ENCODE results near the gene PACSIN1.

- TF ChIP-seq CTCF (IDR thresholded peaks at IDR 0.05; ENCODE audit: poor library complexity, severe bottlenecking) (no peak), TAF1 (IDR thresholded peaks at IDR 0.05; ENCODE audit: low read depth) (no peak), EZH2 (IDR thresholded peaks at IDR 0.05; ENCODE audit: borderline replicate concordance, insufficient read depth, low read length, poor library complexity, severe bottlenecking) (no peak), EP300 (conservative IDR thresholded peaks at IDR 0.05; ENCODE audit: poor library complexity, severe bottlenecking) (no peak), REST (IDR thresholded peaks at IDR 0.05; ENCODE audit: borderline replicate concordance) (no peak), RAD21 (conservative IDR thresholded peaks at IDR 0.05) (no peak), POLR2AphosphoS5 (IDR thresholded peaks at IDR 0.05) (no peak), SMC3 (conservative IDR thresholded peaks at IDR 0.05; ENCODE audit: poor library complexity) (no peak), MXI1 (conservative IDR thresholded peaks at IDR 0.05; ENCODE audit: poor library complexity, severe bottlenecking) (no peak)
These were observed 102.7 kb downstream of the PACSIN1 start for GRCh38 chr6:34568341-34569201.
